ENCODE results near the gene KIAA0930. TPM values are rescaled to one million over a fixed set of nuclear protein-coding genes. Genes with fewer than 3 reads are reported as not detected.

The KIAA0930 gene
- total RNA-seq, 6 donors from 2014 or later, result 31.2 to 103 (median 42.8) TPM

DNA sequence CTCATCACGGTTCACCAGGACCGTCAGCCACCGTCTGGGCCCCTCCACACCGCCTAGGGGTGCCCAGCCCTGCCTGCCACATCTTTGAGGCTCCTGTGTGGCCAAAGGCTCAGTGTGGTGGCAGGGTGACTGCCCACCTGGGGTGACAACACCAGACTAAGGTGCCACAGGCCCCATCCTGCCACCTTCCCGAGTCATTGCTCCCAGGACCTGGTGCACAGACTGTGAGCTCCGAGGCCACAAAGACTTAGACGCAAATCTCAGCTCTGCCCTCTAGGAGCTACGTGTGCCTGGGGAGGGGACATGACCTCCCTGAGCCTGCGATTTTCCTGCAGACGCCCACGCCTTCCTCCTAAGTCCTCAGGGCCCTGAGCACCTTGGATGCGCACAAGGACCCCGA, 36.5 kb downstream of the KIAA0930 start:
- ATAC-seq (ENCODE audit: low FRiP score in 2 of 2) (no peak), DNase-seq (peak in 1 of 2 donors; percentile 19)
- no peak overlapping the region for H3K4me3 ChIP-seq
- TF ChIP-seq POLR2A (IDR thresholded peaks at IDR 0.05), result no peak
- no peak for TF ChIP-seq POLR2AphosphoS5 (IDR thresholded peaks at IDR 0.05)
- TF ChIP-seq, protein P1, sequence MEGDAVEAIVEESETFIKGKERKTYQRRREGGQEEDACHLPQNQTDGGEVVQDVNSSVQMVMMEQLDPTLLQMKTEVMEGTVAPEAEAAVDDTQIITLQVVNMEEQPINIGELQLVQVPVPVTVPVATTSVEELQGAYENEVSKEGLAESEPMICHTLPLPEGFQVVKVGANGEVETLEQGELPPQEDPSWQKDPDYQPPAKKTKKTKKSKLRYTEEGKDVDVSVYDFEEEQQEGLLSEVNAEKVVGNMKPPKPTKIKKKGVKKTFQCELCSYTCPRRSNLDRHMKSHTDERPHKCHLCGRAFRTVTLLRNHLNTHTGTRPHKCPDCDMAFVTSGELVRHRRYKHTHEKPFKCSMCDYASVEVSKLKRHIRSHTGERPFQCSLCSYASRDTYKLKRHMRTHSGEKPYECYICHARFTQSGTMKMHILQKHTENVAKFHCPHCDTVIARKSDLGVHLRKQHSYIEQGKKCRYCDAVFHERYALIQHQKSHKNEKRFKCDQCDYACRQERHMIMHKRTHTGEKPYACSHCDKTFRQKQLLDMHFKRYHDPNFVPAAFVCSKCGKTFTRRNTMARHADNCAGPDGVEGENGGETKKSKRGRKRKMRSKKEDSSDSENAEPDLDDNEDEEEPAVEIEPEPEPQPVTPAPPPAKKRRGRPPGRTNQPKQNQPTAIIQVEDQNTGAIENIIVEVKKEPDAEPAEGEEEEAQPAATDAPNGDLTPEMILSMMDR (IDR thresholded peaks at IDR 0.05), result no peak
- no peak for TF ChIP-seq EP300 (IDR thresholded peaks at IDR 0.05)
- WGBS, 2 donors, result 79 to 94% methylated on average over 6 to 13 of the region's 13 CpGs
- H3K27me3 ChIP-seq, result no peaks in the 10 kb centered on the region
- no peaks in the 10 kb centered on the region for H3K4me1 ChIP-seq
- no peak overlapping the region for H3K27ac ChIP-seq
- no peaks in the 10 kb centered on the region for H3K9me3 ChIP-seq
- peaks cover under 1 to 64% (median 53%) of the 10 kb centered on the region in 4 donors for H3K36me3 ChIP-seq

DNA sequence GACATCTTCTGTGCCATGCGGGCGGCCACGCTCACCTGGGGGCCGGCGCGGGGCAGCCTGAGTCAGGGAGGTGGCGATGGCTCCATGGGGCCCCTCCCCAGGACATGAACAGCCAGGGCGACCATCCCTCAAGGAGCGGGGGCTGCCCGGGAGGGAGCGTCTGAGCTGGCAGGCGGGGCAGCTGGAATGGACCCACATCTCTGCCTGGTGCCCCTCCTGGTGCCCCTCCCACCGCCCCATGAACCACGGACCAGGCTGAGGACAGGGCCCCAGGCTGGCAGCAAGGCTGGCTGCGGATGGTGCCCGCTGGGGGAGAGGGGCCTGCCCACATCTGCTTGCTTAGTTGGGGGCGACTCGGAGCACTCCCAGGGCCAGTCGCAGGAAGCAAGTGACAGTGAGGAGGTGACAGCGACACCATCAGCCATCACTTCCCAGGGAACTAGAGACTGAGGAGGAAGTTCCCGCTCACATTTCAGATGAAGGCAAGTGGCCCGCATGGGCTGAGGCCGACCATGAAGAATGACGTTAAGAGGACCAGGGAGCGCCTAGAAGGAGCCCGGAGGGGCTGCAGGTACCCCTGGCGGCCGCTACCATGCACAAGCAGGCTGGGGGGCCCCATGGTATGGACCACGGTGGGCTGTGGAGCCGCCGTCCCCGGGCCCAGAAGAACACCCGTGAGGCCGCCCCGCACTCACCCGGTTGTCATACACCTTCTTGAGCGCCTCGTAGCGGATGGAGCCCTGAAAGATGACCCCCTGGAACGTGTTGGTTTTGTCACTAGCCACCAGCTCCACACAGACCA, 37.3 kb downstream of the KIAA0930 start:
- Histone ChIP-seq H3K4me3 (no peak overlapping the region), H3K9me3 (no peaks in the 10 kb centered on the region), H3K4me1 (no peaks in the 10 kb centered on the region), H3K27me3 (no peaks in the 10 kb centered on the region), H3K36me3 (peaks cover 5 to 71% (median 59%) of the 10 kb centered on the region in 4 donors), H3K27ac (no peak overlapping the region)
- ATAC-seq (ENCODE audit: low FRiP score in 2 of 2), result no peak
- TF ChIP-seq, protein P1 (IDR thresholded peaks at IDR 0.05), result no peak
- no peak for TF ChIP-seq POLR2A (IDR thresholded peaks at IDR 0.05)
- no peak for TF ChIP-seq POLR2AphosphoS5 (IDR thresholded peaks at IDR 0.05)
- no peak for TF ChIP-seq EP300 (IDR thresholded peaks at IDR 0.05)
- DNase-seq, result peak in 1 of 2 donors; percentile 72
- 93 to 95% methylated on average over 14 to 34 of the region's 40 CpGs for WGBS, 2 donors

DNA sequence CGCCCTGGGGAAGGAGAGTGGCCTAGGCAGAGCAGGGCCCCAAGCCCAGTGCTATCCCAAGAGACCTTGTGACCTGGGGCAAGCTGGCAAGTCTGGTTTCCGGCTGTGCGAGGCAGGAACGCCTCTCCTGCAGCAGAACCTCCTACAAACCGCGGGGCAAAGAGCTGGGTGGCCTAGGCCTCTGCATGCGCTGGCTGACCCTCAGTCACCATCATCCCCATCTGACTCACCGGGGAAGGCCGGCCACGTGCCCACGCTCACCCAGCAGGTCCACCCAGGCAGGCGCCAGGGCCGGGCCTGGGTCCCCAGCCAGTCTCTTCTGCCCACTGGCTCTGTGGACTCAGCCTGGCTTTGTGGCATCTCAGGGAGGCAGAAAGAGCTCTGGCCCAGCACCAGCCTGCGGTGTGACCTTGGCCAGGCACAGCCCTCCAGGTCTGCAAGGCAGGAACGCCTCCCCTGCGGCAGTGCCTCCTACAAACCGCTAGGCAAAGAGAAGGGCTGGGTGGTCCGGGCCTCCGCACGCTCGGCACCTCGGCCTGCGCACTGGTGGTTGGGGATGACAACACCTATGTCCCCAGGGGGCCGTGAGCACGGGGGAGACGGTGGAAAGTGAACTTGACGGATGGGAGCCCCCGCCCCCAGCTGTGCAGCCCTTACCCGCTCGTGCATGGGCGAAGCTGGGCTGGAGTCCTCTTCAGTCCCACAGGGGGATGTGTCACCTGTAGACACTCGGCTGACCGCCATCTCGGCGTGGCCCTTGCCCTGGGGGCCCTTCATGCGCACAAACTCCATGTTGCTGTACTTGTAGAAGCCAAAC, 38.2 kb downstream of the KIAA0930 start:
- no peak for TF ChIP-seq EP300 (IDR thresholded peaks at IDR 0.05)
- TF ChIP-seq POLR2AphosphoS5 (IDR thresholded peaks at IDR 0.05), result no peak
- TF ChIP-seq POLR2A (IDR thresholded peaks at IDR 0.05), result no peak
- TF ChIP-seq, protein P1 (IDR thresholded peaks at IDR 0.05), result no peak
- DNase-seq, result peak in 1 of 2 donors; percentile 80
- no peaks in the 10 kb centered on the region for H3K9me3 ChIP-seq
- no peaks in the 10 kb centered on the region for H3K27me3 ChIP-seq
- 94 to 96% methylated on average over 22 to 23 of the region's 36 CpGs for WGBS, 2 donors
- no peak for ATAC-seq (ENCODE audit: low FRiP score in 2 of 2)
- H3K27ac ChIP-seq, result no peak overlapping the region
- H3K36me3 ChIP-seq, result peaks cover 5 to 74% (median 66%) of the 10 kb centered on the region in 4 donors
- H3K4me3 ChIP-seq, result no peak overlapping the region
- H3K4me1 ChIP-seq, result no peaks in the 10 kb centered on the region

DNA sequence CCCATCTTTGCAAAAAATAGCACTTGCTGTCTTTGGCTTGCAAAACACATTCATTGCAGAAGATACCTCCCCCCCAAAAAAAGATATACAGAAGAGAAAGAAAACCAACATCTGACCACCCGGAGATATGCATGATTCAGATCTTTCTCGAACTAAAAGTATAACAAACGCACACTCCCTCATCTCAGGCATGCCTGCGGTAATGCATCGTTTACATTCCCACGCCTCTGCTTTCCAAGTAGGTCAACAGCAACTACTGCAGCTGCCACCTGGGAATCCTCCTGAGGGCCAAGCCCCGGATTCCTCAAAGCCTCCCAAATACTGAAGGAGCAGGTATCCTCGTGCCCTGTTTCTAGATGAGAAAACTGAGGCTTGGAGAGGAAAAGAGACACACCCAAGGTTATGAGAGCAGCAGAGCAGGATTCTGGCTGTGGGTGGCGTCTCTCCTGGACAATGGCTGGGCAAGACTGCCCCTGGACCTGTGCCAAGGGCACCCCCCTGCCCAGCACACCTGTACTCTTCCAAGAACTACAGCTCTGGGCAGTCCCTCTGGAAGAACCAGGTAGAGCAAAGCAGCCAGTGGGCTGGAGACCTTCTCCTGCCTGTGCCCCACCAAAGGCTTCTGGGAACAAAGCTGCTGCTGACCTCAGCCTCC, 38.9 kb downstream of the KIAA0930 start:
- WGBS, 2 donors, result 62 to 74% methylated on average over 8 to 9 of the region's 9 CpGs
- no peaks in the 10 kb centered on the region for H3K9me3 ChIP-seq
- no peaks in the 10 kb centered on the region for H3K4me1 ChIP-seq
- no peak for TF ChIP-seq POLR2A (IDR thresholded peaks at IDR 0.05)
- TF ChIP-seq, protein P1 (IDR thresholded peaks at IDR 0.05), result no peak
- TF ChIP-seq EP300 (IDR thresholded peaks at IDR 0.05), result no peak
- TF ChIP-seq POLR2AphosphoS5 (IDR thresholded peaks at IDR 0.05), result no peak
- DNase-seq, result no peak
- no peak overlapping the region for H3K27ac ChIP-seq
- ATAC-seq (ENCODE audit: low FRiP score in 2 of 2), result no peak
- H3K27me3 ChIP-seq, result no peaks in the 10 kb centered on the region
- H3K4me3 ChIP-seq, result no peak overlapping the region
- H3K36me3 ChIP-seq, result peaks cover 8 to 81% (median 73%) of the 10 kb centered on the region in 4 donors
